ENCODE data around the gene ALDOB.

ALDOB gene

GRCh38 chr9:101442736-101443135, 7.2 kb upstream of the ALDOB start:
- no peak overlapping the region for H3K4me3 ChIP-seq (replicated peaks; ENCODE audit: low read depth, low read length)
- no peak for TF ChIP-seq CTCF (IDR thresholded peaks at IDR 0.05; ENCODE audit: low read depth, low read length, missing control alignments)
- DNase-seq (ENCODE audit: extremely low read depth, low read depth) = no peak

GRCh38 chr9:101442318-101442717, 6.7 kb upstream of the ALDOB start:
- no peak for DNase-seq (ENCODE audit: extremely low read depth, low read depth)

GRCh38 chr9:101440714-101441230, 5.2 kb upstream of the ALDOB start:
- TF ChIP-seq CTCF (IDR thresholded peaks at IDR 0.05; ENCODE audit: low read depth, low read length, missing control alignments) = no peak
- no peak for DNase-seq (ENCODE audit: extremely low read depth, low read depth)
- H3K4me3 ChIP-seq (replicated peaks; ENCODE audit: low read depth, low read length) = no peak overlapping the region

More at GRCh38 chr9:101442318-101442717, 6.7 kb upstream of the ALDOB start:
- no peak for TF ChIP-seq CTCF (IDR thresholded peaks at IDR 0.05; ENCODE audit: low read depth, low read length, missing control alignments)
- no peak overlapping the region for H3K4me3 ChIP-seq (replicated peaks; ENCODE audit: low read depth, low read length)

GRCh38 chr9:101438523-101438922, 2.9 kb upstream of the ALDOB start:
- DNase-seq (ENCODE audit: extremely low read depth, low read depth) = no peak
- H3K4me3 ChIP-seq (replicated peaks; ENCODE audit: low read depth, low read length) = no peak overlapping the region
- TF ChIP-seq CTCF (IDR thresholded peaks at IDR 0.05; ENCODE audit: low read depth, low read length, missing control alignments) = no peak

GRCh38 chr9:101437806-101438232, 2.2 kb upstream of the ALDOB start:
- H3K4me3 ChIP-seq (replicated peaks; ENCODE audit: low read depth, low read length) = no peak overlapping the region
- TF ChIP-seq CTCF (IDR thresholded peaks at IDR 0.05; ENCODE audit: low read depth, low read length, missing control alignments) = no peak
- no peak for DNase-seq (ENCODE audit: extremely low read depth, low read depth)

GRCh38 chr9:101434998-101435397, 576 bp downstream of the ALDOB start:
- no peak overlapping the region for H3K4me3 ChIP-seq (replicated peaks; ENCODE audit: low read depth, low read length)
- no peak for TF ChIP-seq CTCF (IDR thresholded peaks at IDR 0.05; ENCODE audit: low read depth, low read length, missing control alignments)
- no peak for DNase-seq (ENCODE audit: extremely low read depth, low read depth)

- no peak for DNase-seq (ENCODE audit: extremely low read depth, low read depth)
- no peak overlapping the region for H3K4me3 ChIP-seq (replicated peaks; ENCODE audit: low read depth, low read length)
- no peak for TF ChIP-seq CTCF (IDR thresholded peaks at IDR 0.05; ENCODE audit: low read depth, low read length, missing control alignments)
Measured at GRCh38 chr9:101433229-101433628, 2.3 kb downstream of the ALDOB start.

All from HFF-Myc (cell line).